ENCODE data around the gene NDST1.

The NDST1 gene

GRCh38 chr5:150525781-150526180 lies 17.9 kb downstream of the NDST1 start:
- DNase-seq, result no peak

GRCh38 chr5:150527038-150527437 lies 19.1 kb downstream of the NDST1 start:
- DNase-seq, result no peak

- DNase-seq, result no peak
Measured at GRCh38 chr5:150527808-150528207, 19.9 kb downstream of the NDST1 start.

- no peak for DNase-seq
Measured at GRCh38 chr5:150528924-150529546, 21.1 kb downstream of the NDST1 start.

- no peak for DNase-seq
Measured at GRCh38 chr5:150529555-150529954, 21.6 kb downstream of the NDST1 start.

- DNase-seq, result no peak
Measured at GRCh38 chr5:150530423-150530822, 22.5 kb downstream of the NDST1 start.

- no peak for DNase-seq
Measured at GRCh38 chr5:150530951-150531588, 23.1 kb downstream of the NDST1 start.

- DNase-seq, result no peak
Measured at GRCh38 chr5:150531686-150532085, 23.8 kb downstream of the NDST1 start.

GRCh38 chr5:150532151-150532550 lies 24.2 kb downstream of the NDST1 start:
- no peak for DNase-seq

GRCh38 chr5:150532996-150533395 lies 25.1 kb downstream of the NDST1 start:
- no peak for DNase-seq

- DNase-seq, result no peak
Measured at GRCh38 chr5:150534811-150535210, 26.9 kb downstream of the NDST1 start.

GRCh38 chr5:150535611-150536010 lies 27.7 kb downstream of the NDST1 start:
- DNase-seq, result no peak

- no peak for DNase-seq
Measured at GRCh38 chr5:150538007-150538917, 30.3 kb downstream of the NDST1 start.

- no peak for DNase-seq
Measured at GRCh38 chr5:150539206-150539605, 31.3 kb downstream of the NDST1 start.

- DNase-seq, result no peak
Measured at GRCh38 chr5:150540042-150540441, 32.1 kb downstream of the NDST1 start.

- DNase-seq, result no peak
Measured at GRCh38 chr5:150540615-150541396, 32.9 kb downstream of the NDST1 start.

- no peak for DNase-seq
Measured at GRCh38 chr5:150541397-150541675, 33.4 kb downstream of the NDST1 start.

GRCh38 chr5:150541895-150542294 lies 34.0 kb downstream of the NDST1 start:
- DNase-seq, result peak; percentile 93

GRCh38 chr5:150542933-150543445 lies 35.1 kb downstream of the NDST1 start:
- peak; percentile 58 for DNase-seq

- DNase-seq, result peak; percentile 77
Measured at GRCh38 chr5:150544611-150545219, 36.8 kb downstream of the NDST1 start.

GRCh38 chr5:150545246-150545645 lies 37.3 kb downstream of the NDST1 start:
- DNase-seq, result no peak

- DNase-seq, result no peak
Measured at GRCh38 chr5:150548123-150548522, 40.2 kb downstream of the NDST1 start.

GRCh38 chr5:150549735-150550134 lies 41.8 kb downstream of the NDST1 start:
- DNase-seq, result no peak

Measured in inflammatory macrophage treated with lipopolysaccharide for 4 hours (primary cell).